ENCODE measurements around the gene STK33.

STK33 gene

GRCh38 chr11:8370812-8371515 lies 223.1 kb downstream of the STK33 start:
- no peak for DNase-seq

GRCh38 chr11:8369592-8370205 lies 224.3 kb downstream of the STK33 start:
- no peak for DNase-seq

- DNase-seq = no peak
Measured at GRCh38 chr11:8368772-8369171, 225.3 kb downstream of the STK33 start.

GRCh38 chr11:8368194-8368593 lies 225.8 kb downstream of the STK33 start:
- no peak for DNase-seq

- no peak for DNase-seq
Measured at GRCh38 chr11:8366316-8366715, 227.7 kb downstream of the STK33 start.

GRCh38 chr11:8365216-8365941 lies 228.6 kb downstream of the STK33 start:
- DNase-seq = no peak

GRCh38 chr11:8363921-8364320 lies 230.1 kb downstream of the STK33 start:
- no peak for DNase-seq

- DNase-seq = no peak
Measured at GRCh38 chr11:8362899-8363298, 231.1 kb downstream of the STK33 start.

- no peak for DNase-seq
Measured at GRCh38 chr11:8362491-8362890, 231.5 kb downstream of the STK33 start.

- DNase-seq = no peak
Measured at GRCh38 chr11:8361664-8362210, 232.3 kb downstream of the STK33 start.

GRCh38 chr11:8361206-8361605 lies 232.8 kb downstream of the STK33 start:
- DNase-seq = no peak

- no peak for DNase-seq
Measured at GRCh38 chr11:8360086-8360828, 233.8 kb downstream of the STK33 start.

GRCh38 chr11:8359521-8359920 lies 234.5 kb downstream of the STK33 start:
- DNase-seq = no peak

- DNase-seq = no peak
Measured at GRCh38 chr11:8357891-8358566, 236.0 kb downstream of the STK33 start.

GRCh38 chr11:8357505-8357888 lies 236.5 kb downstream of the STK33 start:
- DNase-seq = no peak

- DNase-seq = no peak
Measured at GRCh38 chr11:8356721-8357504, 237.1 kb downstream of the STK33 start.

- no peak for DNase-seq
Measured at GRCh38 chr11:8356216-8356615, 237.8 kb downstream of the STK33 start.

GRCh38 chr11:8355416-8355742 lies 238.6 kb downstream of the STK33 start:
- DNase-seq = no peak

- DNase-seq = peak; percentile 35 to 74
Measured at GRCh38 chr11:8354622-8355415, 239.2 kb downstream of the STK33 start.

- DNase-seq = no peak
Measured at GRCh38 chr11:8352876-8353505, 241.0 kb downstream of the STK33 start.

Data from NCI-H526 (cell line).